ENCODE measurements around the gene DTX2.
"Not testable (repeated sequence)": the region's sequence is repeated elsewhere in the genome, so short reads cannot be mapped to it uniquely, and the experiment has no call there.

Gene DTX2

GRCh38 chr7:76543197-76543596, 81.7 kb downstream of the DTX2 start, which contains the start of gene SPDYE16:
SPDYE16 (minus strand) TSS chr7:76543297; CDS start chr7:76541459, 1,838 bp downstream.
- not testable (repeated sequence) for H3K27ac Mint-ChIP-seq; H3K4me1 Mint-ChIP-seq; H3K36me3 Mint-ChIP-seq; H3K9me3 Mint-ChIP-seq; ATAC-seq (replicated peaks); DNase-seq; H3K4me3 Mint-ChIP-seq; H3K27me3 Mint-ChIP-seq

DNA sequence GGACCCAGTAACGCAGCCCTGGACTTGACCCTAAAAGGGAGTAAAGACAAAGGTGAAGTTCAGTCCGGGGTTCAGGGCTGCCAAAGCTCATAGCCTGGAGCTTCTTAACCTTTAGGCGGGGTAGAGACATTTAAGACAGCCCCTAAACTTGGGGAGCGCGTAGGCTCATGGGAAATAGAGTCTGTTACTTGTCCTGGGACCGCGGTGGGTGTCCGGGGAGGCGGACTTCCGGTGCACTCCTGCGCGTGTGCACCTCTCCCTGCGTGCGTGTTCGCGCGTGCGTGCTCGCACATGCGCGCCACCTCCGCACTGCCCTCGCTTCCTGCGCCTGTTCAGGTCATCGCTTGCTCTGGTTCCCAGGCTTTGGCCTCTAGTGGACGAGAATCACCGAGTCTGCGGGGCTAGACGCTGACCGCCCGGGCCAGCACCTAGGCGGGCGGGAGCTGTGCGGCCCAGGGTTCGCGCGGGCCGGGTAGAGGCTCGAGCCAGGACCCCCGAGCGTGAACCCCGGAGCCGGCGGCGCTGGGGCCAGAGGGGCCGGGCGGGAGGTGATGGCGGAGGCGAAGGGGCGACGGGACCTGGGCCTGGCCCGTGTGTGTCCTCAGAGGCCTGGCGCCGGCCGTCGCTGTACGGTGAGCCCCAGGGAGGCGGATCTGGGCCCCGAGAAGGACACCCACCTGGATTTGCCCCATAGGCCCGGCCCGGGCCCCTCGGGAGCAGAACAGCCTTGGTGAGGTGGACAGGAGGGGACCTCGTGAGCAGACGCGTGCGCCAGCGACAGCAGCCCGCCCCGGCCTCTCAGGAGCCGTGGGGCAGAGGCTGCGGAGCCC, 87.7 kb downstream of the DTX2 start:
- peak overlapping the region; percentile 94 to 99 for H3K4me3 Mint-ChIP-seq
- not testable (repeated sequence) for H3K27me3 Mint-ChIP-seq

DNA sequence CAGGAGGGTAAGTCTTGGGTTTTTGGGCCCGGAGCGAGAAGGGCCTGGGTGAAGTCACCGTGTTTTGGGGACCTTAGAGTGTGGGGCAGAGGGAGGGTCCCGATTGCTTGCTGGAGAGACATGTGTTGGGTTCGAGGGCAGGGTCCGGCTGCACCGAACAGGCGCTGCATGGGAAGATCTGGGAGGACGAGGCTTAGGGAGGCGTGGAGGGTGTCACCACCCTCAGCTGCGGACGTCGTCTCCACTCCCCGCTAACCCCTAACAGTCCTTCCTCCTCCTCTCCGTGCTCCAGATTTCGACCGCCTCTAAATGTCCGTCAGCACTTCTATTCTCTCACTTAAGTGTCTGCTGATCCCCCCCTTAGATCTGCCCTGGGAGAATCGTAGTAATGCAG, 88.3 kb downstream of the DTX2 start:
- not testable (repeated sequence) for H3K36me3 Mint-ChIP-seq; ATAC-seq (replicated peaks); DNase-seq; H3K27me3 Mint-ChIP-seq; H3K9me3 Mint-ChIP-seq
- peak overlapping the region; percentile 94 to 99 for H3K4me3 Mint-ChIP-seq
- H3K4me1 Mint-ChIP-seq, result peaks cover 6 to 28% of the 10 kb centered on the region in 2 donors
- peak overlapping the region; percentile 95 for H3K27ac Mint-ChIP-seq

More for the DNA sequence above, 87.7 kb downstream of the DTX2 start:
- not testable (repeated sequence) for H3K36me3 Mint-ChIP-seq, H3K9me3 Mint-ChIP-seq
- H3K4me1 Mint-ChIP-seq, result peaks cover 4 to 24% of the 10 kb centered on the region in 2 donors
- DNase-seq (peak; percentile 88), ATAC-seq (replicated peaks) (peak; percentile 98 to 99)
- peak overlapping the region; percentile 95 for H3K27ac Mint-ChIP-seq

GRCh38 chr7:76551992-76552391, 90.5 kb downstream of the DTX2 start:
- not testable (repeated sequence) for ATAC-seq (replicated peaks); H3K9me3 Mint-ChIP-seq; H3K27ac Mint-ChIP-seq; DNase-seq; H3K27me3 Mint-ChIP-seq; H3K36me3 Mint-ChIP-seq
- Mint-ChIP-seq H3K4me1 (peaks cover 9 to 35% of the 10 kb centered on the region in 2 donors), H3K4me3 (peak overlapping the region in 1 of 2 donors; percentile 22)

Data from stimulated activated naive B cell treated with anti-CD40 and anti-IgM and Interleukin-4, amounts not matched to agents 10 μg/mL and 1 μg/mL and 100 μg/mL, for 72 hours (primary cell).